GM12873 (cell line): ENCODE results near the gene SLC39A12.

Source experiments
- CTCF ChIP-seq: IDR thresholded peaks from 2 replicates; pipeline ENCODE4 v1.5.1; 2012; ENCODE audit warnings: low read depth, mild to moderate bottlenecking, moderate library complexity, low read length, control low read depth; ENCODE audit not compliant: insufficient read depth; ENCODE audit errors: missing control alignments

SLC39A12 gene

GRCh38 chr10:17951868-17952371 is at the start of gene SLC39A12:
SLC39A12 (plus strand) TSS chr10:17951918; CDS start chr10:17953277, 1,359 bp downstream.
- TF ChIP-seq CTCF = no peak

GRCh38 chr10:17904564-17904963 is 47.2 kb upstream of the SLC39A12 start:
- no peak for TF ChIP-seq CTCF

GRCh38 chr10:17905491-17905890 is 46.2 kb upstream of the SLC39A12 start:
- no peak for TF ChIP-seq CTCF

GRCh38 chr10:17906002-17906401 is 45.7 kb upstream of the SLC39A12 start:
- no peak for TF ChIP-seq CTCF

- no peak for TF ChIP-seq CTCF
Observed at GRCh38 chr10:17907641-17908040, 44.1 kb upstream of the SLC39A12 start.

GRCh38 chr10:17910125-17910789 is 41.5 kb upstream of the SLC39A12 start:
- peak; percentile 59 for TF ChIP-seq CTCF

- no peak for TF ChIP-seq CTCF
Observed at GRCh38 chr10:17912754-17913153, 39.0 kb upstream of the SLC39A12 start.
